GM12872 (cell line): ENCODE data around the gene SLC17A8.

Experiments
- CTCF ChIP-seq: IDR thresholded peaks from 3 replicates; pipeline ENCODE4 v1.5.1; 2011; ENCODE audit warnings: low read depth, mild to moderate bottlenecking, low read length, moderate library complexity; ENCODE audit not compliant: insufficient read depth

Gene SLC17A8

GRCh38 chr12:100434177-100434576 is 77.3 kb downstream of the SLC17A8 start:
- TF ChIP-seq CTCF = no peak

- no peak for TF ChIP-seq CTCF
Observed at GRCh38 chr12:100435957-100436356, 79.1 kb downstream of the SLC17A8 start.

GRCh38 chr12:100437038-100437841 is 80.4 kb downstream of the SLC17A8 start:
- TF ChIP-seq CTCF = no peak

- TF ChIP-seq CTCF = no peak
Observed at GRCh38 chr12:100439797-100440196, 82.9 kb downstream of the SLC17A8 start.

GRCh38 chr12:100442403-100442802 is 85.5 kb downstream of the SLC17A8 start:
- no peak for TF ChIP-seq CTCF

- no peak for TF ChIP-seq CTCF
Observed at GRCh38 chr12:100443434-100443833, 86.6 kb downstream of the SLC17A8 start.

- no peak for TF ChIP-seq CTCF
Observed at GRCh38 chr12:100445081-100445481, 88.2 kb downstream of the SLC17A8 start.
